ENCODE data around the gene KCNA5. TPM values are rescaled to one million over a fixed set of nuclear protein-coding genes. Genes with fewer than 3 reads are reported as not detected.

KCNA5 gene
- total and polyA plus RNA-seq, 2 donors (not counting 1 experiment from before 2014, with no cell fraction given) = 0.20 to 0.72 TPM

DNA sequence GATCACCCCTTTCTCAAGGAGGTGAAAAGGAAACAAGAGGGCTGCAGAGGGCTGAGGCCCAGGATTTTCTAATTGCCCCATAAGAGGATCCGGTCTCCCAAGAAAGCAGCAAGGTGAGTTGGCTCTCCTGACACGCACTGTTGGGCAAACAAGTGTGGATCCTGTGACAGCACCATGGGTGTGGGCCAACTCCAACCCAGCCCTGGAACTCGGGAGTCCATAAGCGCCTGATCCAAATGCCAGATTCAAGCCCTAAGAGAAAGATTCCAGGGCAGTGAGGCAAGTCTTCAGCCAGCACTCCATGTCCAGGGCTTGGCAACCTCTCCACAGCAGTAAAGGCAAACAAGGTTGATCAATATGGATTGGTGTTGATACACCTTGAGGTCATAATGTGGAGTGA is 33.1 kb downstream of the KCNA5 start:
- Histone ChIP-seq H3K79me2 (ENCODE audit: control insufficient read depth, insufficient read depth, low read length) (no peaks in the 10 kb centered on the region), H3K9me3 (ENCODE audit: control extremely low read depth in 1 of 3, control insufficient read depth in 2 of 3, insufficient read depth in 1 of 3, low read length in 2 of 3) (no peaks in the 10 kb centered on the region), H2AFZ (ENCODE audit: insufficient read depth, low read depth, low read length, poor library complexity, severe bottlenecking) (no peak overlapping the region), H3K4me2 (replicated peaks; ENCODE audit: low read depth, low read length, poor library complexity, severe bottlenecking) (no peak overlapping the region), H3K4me3 (ENCODE audit: control extremely low read depth in 1 of 5, extremely low read depth in 1 of 5, insufficient read depth in 1 of 5, low read depth in 2 of 5, low read length in 4 of 5) (no peak overlapping the region), H3K36me3 (replicated peaks in 1 of 2; ENCODE audit: control extremely low read depth in 1 of 2, control insufficient read depth in 1 of 2, extremely low read depth in 1 of 2, insufficient read depth in 2 of 2, low read length in 1 of 2) (no peaks in the 10 kb centered on the region), H4K20me1 (ENCODE audit: control insufficient read depth, insufficient read depth, low read length, poor library complexity, severe bottlenecking) (no peaks in the 10 kb centered on the region), H3K27ac (ENCODE audit: low read length in 2 of 2) (no peak overlapping the region), H3K27me3 (replicated peaks in 1 of 4; ENCODE audit: control extremely low read depth in 1 of 4, control insufficient read depth in 3 of 4, insufficient read depth in 4 of 4, low read length in 3 of 4) (peaks cover 0 to 2% (median 0%) of the 10 kb centered on the region in 4 experiments), H3K9ac (ENCODE audit: low read length) (no peak overlapping the region), H3K4me1 (ENCODE audit: control insufficient read depth in 2 of 2, insufficient read depth in 2 of 2, low read length in 2 of 2) (no peaks in the 10 kb centered on the region)
- Mint-ChIP-seq H3K27ac (no peak overlapping the region), H3K4me1 (peaks cover 2% of the 10 kb centered on the region), H3K4me3 (no peak overlapping the region), H3K9me3 (ENCODE audit: insufficient read depth) (no peaks in the 10 kb centered on the region), H3K27me3 (peaks cover 25% of the 10 kb centered on the region)
- WGBS (ENCODE audit: insufficient coverage) = 96% methylated on average over 4 of the region's 4 CpGs
- DNase-seq (no peak), ATAC-seq (ENCODE audit: low read depth) (no peak)
- intact Hi-C loops (cut with micrococcal nuclease) = no loop called here
- ChIA-PET POLR2A (no interaction called here), CTCF (interaction anchor here (1.2 kb wide), 1 partner anchor 55 kb away, joined by 4 read pairs; no protein-coding TSS in a partner anchor)
- TF ChIP-seq CTCF (IDR thresholded peaks at IDR 0.05) (no peak), EZH2 (IDR thresholded peaks at IDR 0.05; ENCODE audit: borderline replicate concordance, insufficient read depth, low read depth, low read length, poor library complexity, severe bottlenecking) (no peak)

GRCh38 chr12:5078423-5078822 is 34.7 kb downstream of the KCNA5 start:
- no peak overlapping the region for H3K4me3 Mint-ChIP-seq
- Histone ChIP-seq H3K4me2 (replicated peaks; ENCODE audit: low read depth, low read length, poor library complexity, severe bottlenecking) (no peak overlapping the region), H3K27ac (ENCODE audit: low read length in 2 of 2) (no peak overlapping the region), H3K4me3 (ENCODE audit: control extremely low read depth in 1 of 5, extremely low read depth in 1 of 5, insufficient read depth in 1 of 5, low read depth in 2 of 5, low read length in 4 of 5) (no peak overlapping the region), H3K36me3 (replicated peaks in 1 of 2; ENCODE audit: control extremely low read depth in 1 of 2, control insufficient read depth in 1 of 2, extremely low read depth in 1 of 2, insufficient read depth in 2 of 2, low read length in 1 of 2) (no peaks in the 10 kb centered on the region), H3K27me3 (replicated peaks in 1 of 4; ENCODE audit: control extremely low read depth in 1 of 4, control insufficient read depth in 3 of 4, insufficient read depth in 4 of 4, low read length in 3 of 4) (no peaks in the 10 kb centered on the region), H3K9ac (ENCODE audit: low read length) (no peak overlapping the region), H3K9me3 (ENCODE audit: control extremely low read depth in 1 of 3, control insufficient read depth in 2 of 3, insufficient read depth in 1 of 3, low read length in 2 of 3) (no peaks in the 10 kb centered on the region), H4K20me1 (ENCODE audit: control insufficient read depth, insufficient read depth, low read length, poor library complexity, severe bottlenecking) (no peaks in the 10 kb centered on the region), H2AFZ (ENCODE audit: insufficient read depth, low read depth, low read length, poor library complexity, severe bottlenecking) (no peak overlapping the region), H3K79me2 (ENCODE audit: control insufficient read depth, insufficient read depth, low read length) (no peaks in the 10 kb centered on the region), H3K4me1 (ENCODE audit: control insufficient read depth in 2 of 2, insufficient read depth in 2 of 2, low read length in 2 of 2) (no peaks in the 10 kb centered on the region)
- DNase-seq (no peak), ATAC-seq (ENCODE audit: low read depth) (no peak)
- CTCF ChIA-PET = interaction anchor here (1.1 kb wide), 1 partner anchor 57 kb away, joined by 4 read pairs; no protein-coding TSS in a partner anchor
- no peak for TF ChIP-seq EZH2 (IDR thresholded peaks at IDR 0.05; ENCODE audit: borderline replicate concordance, insufficient read depth, low read depth, low read length, poor library complexity, severe bottlenecking)
- no peak for TF ChIP-seq CTCF (IDR thresholded peaks at IDR 0.05)
- intact Hi-C loops (cut with micrococcal nuclease) = no loop called here
- H3K27ac Mint-ChIP-seq = no peak overlapping the region
- peaks cover 2% of the 10 kb centered on the region for H3K4me1 Mint-ChIP-seq
- POLR2A ChIA-PET = no interaction called here
- no peaks in the 10 kb centered on the region for H3K9me3 Mint-ChIP-seq (ENCODE audit: insufficient read depth)
- H3K27me3 Mint-ChIP-seq = peaks cover 25% of the 10 kb centered on the region
- 81% methylated on average over 3 of the region's 4 CpGs for WGBS (ENCODE audit: insufficient coverage)

Data from B cell (primary cell).